ENCODE results near the gene MAP6. TPM values are rescaled to one million over a fixed set of nuclear protein-coding genes. Genes with fewer than 3 reads are reported as not detected.

MAP6 gene
- total and polyA plus RNA-seq, 5 experiments from 2014 or later = not detected

DNA sequence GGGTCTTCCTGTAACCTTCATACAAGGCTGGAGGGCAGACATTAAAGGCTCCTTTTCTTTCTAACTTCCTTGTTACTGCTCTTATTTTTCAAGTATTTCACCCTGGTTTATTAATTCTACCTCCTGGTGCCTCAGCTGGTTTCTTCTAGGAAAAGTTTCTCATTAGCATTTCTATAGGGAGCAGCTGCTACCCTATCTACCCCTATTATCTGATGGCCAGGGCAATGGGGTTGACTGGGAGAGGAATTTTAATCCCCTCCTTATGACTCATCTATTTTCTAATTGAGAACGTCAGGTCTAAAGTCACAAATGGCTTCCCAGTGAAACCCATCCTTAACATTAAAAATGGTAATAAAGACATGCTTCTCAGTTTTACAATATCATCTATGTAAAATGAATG lies 5.0 kb downstream of the MAP6 start:
- no peaks in the 10 kb centered on the region for H3K9me3 Mint-ChIP-seq
- no peak overlapping the region for H3K27ac Mint-ChIP-seq
- peaks cover 31 to 59% (median 49%) of the 10 kb centered on the region in 5 donors for H3K27me3 Mint-ChIP-seq
- no peaks in the 10 kb centered on the region for H3K36me3 Mint-ChIP-seq
- DNase-seq (no peak), ATAC-seq (no peak)
- H3K4me1 Mint-ChIP-seq = peaks cover 8 to 14% (median 10%) of the 10 kb centered on the region in 4 donors
- H3K4me3 Mint-ChIP-seq = no peak overlapping the region
- POLR2A ChIA-PET = no interaction called here

DNA sequence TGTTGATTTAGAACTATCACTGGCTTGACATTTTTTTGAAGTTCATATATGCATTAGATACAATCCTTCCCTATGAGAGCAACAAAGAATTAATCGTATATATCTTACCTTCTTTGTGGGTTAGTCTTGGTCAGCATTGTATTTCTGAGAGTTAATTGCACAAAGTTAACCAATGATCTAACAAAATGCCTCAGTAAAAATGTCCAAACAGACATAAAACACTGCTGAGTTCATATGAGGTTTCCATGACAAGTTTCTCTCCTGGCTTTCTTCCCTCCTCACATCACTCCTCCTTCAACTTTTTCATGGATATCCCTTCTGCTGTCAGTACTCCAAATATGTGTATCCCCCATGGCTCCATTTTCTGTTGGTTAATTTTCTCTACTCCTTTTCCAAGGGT lies 9.0 kb downstream of the MAP6 start:
- ATAC-seq (no peak), DNase-seq (no peak)
- Mint-ChIP-seq H3K4me1 (no peaks in the 10 kb centered on the region), H3K4me3 (no peak overlapping the region), H3K36me3 (no peaks in the 10 kb centered on the region), H3K27me3 (peaks cover 13 to 50% (median 26%) of the 10 kb centered on the region in 5 donors), H3K9me3 (no peaks in the 10 kb centered on the region), H3K27ac (no peak overlapping the region)
- POLR2A ChIA-PET = no interaction called here

DNA sequence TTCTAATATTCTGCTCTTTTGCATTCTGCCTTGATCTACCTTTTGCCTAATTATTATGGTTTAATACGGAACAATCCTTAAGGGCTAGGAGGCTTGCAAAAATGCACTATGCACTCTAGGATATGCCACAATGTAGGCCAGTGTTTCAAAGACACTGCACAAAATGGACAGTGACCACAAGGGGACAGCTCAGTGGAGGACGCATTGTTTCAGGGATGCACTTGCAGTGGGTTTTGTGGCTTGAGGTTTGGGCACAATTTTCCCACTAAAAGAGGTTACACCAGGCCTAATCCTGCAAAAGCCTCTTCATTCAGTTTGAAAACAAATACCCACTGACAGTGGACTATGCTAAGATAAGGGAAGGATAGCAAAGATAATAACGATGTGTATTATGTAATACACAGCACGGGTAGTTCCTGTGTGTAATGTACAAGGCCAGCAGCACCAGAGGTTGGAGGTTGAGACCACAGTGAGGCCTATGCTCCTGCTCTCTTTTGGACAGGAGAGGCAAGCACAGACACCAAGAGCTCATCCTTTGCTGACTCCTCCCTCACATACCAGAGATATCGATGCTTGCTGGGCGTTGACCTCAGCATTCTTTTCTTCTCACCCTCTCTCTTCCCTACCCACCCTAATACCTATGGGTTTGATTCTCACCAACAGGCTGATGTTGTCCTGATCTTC lies 12.7 kb downstream of the MAP6 start:
- no peak for DNase-seq
- H3K27me3 Mint-ChIP-seq = peaks cover 6 to 30% (median 26%) of the 10 kb centered on the region in 5 donors
- H3K4me3 Mint-ChIP-seq = no peak overlapping the region
- POLR2A ChIA-PET = interaction anchor here (0.6 kb wide), 1 partner anchor 10 kb away, joined by 6 read pairs; no protein-coding TSS in a partner anchor
- no peaks in the 10 kb centered on the region for H3K36me3 Mint-ChIP-seq
- H3K9me3 Mint-ChIP-seq = no peaks in the 10 kb centered on the region
- no peak for ATAC-seq
- H3K4me1 Mint-ChIP-seq = no peaks in the 10 kb centered on the region
- no peak overlapping the region for H3K27ac Mint-ChIP-seq

DNA sequence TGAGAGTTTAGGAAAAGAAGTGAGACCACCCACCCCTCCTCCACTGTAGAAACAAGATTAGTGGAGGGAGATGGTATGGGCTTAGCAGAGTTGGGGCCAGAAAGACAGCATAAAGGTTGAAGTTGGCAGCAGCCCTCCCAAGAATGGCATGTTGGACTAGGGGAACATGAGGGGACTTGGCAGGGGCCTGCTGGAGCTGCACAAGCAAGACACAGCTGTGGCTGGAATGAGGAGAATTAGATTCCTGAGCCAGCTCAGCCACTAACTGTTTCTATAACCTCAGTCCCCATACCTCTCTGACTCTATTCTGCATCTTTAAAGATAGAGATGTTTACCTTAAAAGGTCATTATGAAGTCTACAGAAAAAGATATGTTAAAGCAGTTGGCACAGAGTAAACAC lies 13.2 kb downstream of the MAP6 start:
- Mint-ChIP-seq H3K4me3 (no peak overlapping the region), H3K27me3 (peaks cover 6 to 28% (median 25%) of the 10 kb centered on the region in 5 donors), H3K27ac (no peak overlapping the region), H3K36me3 (no peaks in the 10 kb centered on the region), H3K9me3 (no peaks in the 10 kb centered on the region), H3K4me1 (no peaks in the 10 kb centered on the region)
- POLR2A ChIA-PET = no interaction called here
- ATAC-seq (no peak), DNase-seq (no peak)

DNA sequence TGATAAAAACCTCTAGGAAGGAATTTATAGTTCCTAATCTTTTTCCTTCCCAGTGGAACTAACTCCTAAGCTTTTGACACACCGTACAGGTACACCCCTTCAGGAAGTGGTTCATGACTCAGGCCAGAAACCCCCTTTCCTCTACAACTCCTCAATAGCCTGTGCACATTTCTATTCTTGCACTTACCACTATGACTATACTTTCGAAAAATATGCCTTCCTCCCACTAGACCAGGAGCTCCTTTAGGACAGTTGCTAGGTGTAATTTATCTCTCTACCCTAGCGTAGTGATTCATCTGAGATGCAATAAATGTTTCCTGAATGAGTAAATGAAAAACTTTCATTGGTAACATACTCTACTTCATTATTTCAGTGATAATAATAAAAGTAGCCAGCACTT lies 14.5 kb downstream of the MAP6 start:
- H3K4me1 Mint-ChIP-seq = no peaks in the 10 kb centered on the region
- H3K27me3 Mint-ChIP-seq = peaks cover 5 to 18% (median 17%) of the 10 kb centered on the region in 5 donors
- ATAC-seq = no peak
- H3K36me3 Mint-ChIP-seq = no peaks in the 10 kb centered on the region
- H3K4me3 Mint-ChIP-seq = no peak overlapping the region
- DNase-seq = no peak
- POLR2A ChIA-PET = no interaction called here
- H3K27ac Mint-ChIP-seq = no peak overlapping the region
- no peaks in the 10 kb centered on the region for H3K9me3 Mint-ChIP-seq

DNA sequence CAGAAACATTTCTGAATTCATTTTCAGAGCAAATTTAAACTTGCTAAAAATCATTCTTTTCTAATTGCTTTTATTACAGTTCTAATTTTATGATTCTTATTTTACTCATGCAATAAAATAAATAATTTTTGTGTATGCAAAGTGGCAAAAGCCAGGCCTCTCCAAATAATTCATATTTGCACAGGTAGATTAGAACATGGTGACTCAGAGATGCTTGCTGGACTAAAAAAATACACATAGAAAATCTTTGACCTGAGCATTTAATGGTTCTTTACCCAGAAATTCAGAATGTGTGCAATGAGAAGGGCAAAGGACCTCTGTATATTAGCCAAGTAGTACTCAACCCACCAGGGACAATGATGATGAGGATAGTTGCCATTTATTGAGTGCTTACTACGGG lies 15.3 kb downstream of the MAP6 start:
- Mint-ChIP-seq H3K36me3 (no peaks in the 10 kb centered on the region), H3K27me3 (peaks cover 0 to 13% (median 9%) of the 10 kb centered on the region in 5 donors), H3K27ac (no peak overlapping the region), H3K4me1 (no peaks in the 10 kb centered on the region), H3K9me3 (no peaks in the 10 kb centered on the region), H3K4me3 (no peak overlapping the region)
- DNase-seq (no peak), ATAC-seq (no peak)
- POLR2A ChIA-PET = no interaction called here

DNA sequence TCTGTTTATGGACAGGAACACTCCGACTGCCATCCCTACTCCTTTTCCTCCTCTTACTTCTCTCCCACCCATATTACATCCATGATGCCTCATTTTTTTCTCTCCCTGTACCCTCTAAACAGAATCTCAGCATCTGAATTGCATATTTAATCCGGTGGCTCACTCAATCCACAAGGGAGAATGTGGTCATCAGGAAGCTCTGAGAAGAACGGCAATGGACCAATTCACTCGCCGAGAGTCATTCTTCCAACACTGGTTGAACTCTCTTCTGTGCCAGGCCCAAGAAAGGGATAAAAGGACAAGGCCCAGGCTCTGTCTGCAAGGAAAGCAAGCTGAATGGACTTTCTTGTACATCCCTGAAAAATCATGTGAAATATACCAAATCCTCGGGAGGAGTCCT lies 15.9 kb downstream of the MAP6 start:
- Mint-ChIP-seq H3K27me3 (peaks cover 0 to 8% (median 3%) of the 10 kb centered on the region in 5 donors), H3K4me1 (no peaks in the 10 kb centered on the region), H3K4me3 (no peak overlapping the region), H3K9me3 (no peaks in the 10 kb centered on the region), H3K36me3 (no peaks in the 10 kb centered on the region), H3K27ac (no peak overlapping the region)
- POLR2A ChIA-PET = no interaction called here
- ATAC-seq = no peak
- no peak for DNase-seq

DNA sequence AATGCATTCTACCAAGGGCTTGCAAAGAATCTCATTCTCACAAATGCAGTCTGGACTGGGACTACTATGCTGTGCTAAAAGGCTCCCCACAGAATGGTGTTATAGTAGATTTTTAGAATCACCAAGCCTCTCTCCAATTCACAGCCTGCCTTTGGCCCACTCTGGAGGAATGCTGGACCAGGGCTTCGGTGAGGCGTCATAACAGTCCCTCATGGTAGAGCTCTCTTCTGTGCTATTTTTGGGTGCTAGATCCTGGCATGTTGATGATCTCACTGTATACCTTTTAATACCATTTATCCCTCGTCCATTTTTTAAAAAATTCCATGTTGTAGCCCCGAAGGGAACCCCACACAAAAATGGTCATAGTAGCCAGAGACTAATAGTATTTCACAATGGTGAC lies 17.6 kb downstream of the MAP6 start:
- Mint-ChIP-seq H3K27ac (no peak overlapping the region), H3K27me3 (peaks cover 0 to 3% (median 2%) of the 10 kb centered on the region in 5 donors), H3K4me3 (no peak overlapping the region), H3K36me3 (no peaks in the 10 kb centered on the region), H3K4me1 (no peaks in the 10 kb centered on the region), H3K9me3 (no peaks in the 10 kb centered on the region)
- POLR2A ChIA-PET = no interaction called here
- ATAC-seq (no peak), DNase-seq (no peak)

DNA sequence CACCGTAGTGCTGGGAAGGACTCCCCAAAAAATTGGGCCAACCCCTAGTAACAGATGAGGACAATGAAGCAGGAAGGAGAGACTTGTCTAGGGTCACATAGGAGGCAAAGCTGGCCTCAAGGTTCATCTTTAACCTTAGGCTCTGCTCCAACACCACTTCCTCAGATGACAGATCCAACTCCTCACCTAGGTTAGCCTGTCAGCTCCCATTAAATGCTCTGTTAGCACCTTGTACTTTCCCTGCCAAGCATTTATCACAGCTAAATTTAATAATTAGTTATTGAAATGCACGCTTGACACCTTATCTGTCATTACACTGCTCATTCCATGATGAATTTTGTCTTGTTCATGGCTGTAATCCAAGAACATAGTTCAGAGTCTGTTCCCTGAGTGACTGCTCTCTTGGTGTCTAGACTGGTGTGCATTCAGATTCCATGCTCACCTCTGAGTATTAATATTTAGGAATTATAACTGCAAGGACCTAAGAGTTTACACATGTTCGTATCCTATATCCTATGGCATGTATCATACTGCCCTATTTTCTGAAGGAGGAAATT lies 18.6 kb downstream of the MAP6 start:
- no peak for DNase-seq
- POLR2A ChIA-PET = no interaction called here
- Mint-ChIP-seq H3K27ac (no peak overlapping the region), H3K4me1 (no peaks in the 10 kb centered on the region), H3K27me3 (peaks cover 0 to 8% (median 2%) of the 10 kb centered on the region in 5 donors), H3K4me3 (no peak overlapping the region), H3K36me3 (no peaks in the 10 kb centered on the region), H3K9me3 (no peaks in the 10 kb centered on the region)
- ATAC-seq = no peak

DNA sequence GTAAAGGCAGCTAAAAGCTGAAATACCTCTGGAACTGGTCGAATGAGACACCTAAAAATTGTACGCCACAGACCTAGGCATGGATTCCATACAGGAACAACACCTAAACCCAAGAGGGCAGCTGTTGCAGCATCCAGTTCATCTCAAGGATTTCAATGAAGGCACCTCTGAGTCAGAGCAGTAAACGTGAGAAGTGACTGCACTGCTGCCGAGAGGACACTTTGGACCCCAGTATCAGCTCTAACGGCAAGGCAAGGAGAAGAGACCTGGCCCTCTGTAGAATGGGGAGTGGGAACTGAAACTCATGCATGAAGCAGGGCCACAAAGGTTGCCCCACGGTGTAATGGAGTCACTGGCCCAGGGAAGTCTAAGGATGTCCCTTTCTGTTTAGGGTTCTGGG lies 23.9 kb downstream of the MAP6 start:
- no peaks in the 10 kb centered on the region for H3K9me3 Mint-ChIP-seq
- H3K36me3 Mint-ChIP-seq = no peaks in the 10 kb centered on the region
- peaks cover 2 to 14% (median 3%) of the 10 kb centered on the region in 5 donors for H3K27me3 Mint-ChIP-seq
- no peaks in the 10 kb centered on the region for H3K4me1 Mint-ChIP-seq
- DNase-seq (no peak), ATAC-seq (no peak)
- POLR2A ChIA-PET = no interaction called here
- no peak overlapping the region for H3K27ac Mint-ChIP-seq
- no peak overlapping the region for H3K4me3 Mint-ChIP-seq

DNA sequence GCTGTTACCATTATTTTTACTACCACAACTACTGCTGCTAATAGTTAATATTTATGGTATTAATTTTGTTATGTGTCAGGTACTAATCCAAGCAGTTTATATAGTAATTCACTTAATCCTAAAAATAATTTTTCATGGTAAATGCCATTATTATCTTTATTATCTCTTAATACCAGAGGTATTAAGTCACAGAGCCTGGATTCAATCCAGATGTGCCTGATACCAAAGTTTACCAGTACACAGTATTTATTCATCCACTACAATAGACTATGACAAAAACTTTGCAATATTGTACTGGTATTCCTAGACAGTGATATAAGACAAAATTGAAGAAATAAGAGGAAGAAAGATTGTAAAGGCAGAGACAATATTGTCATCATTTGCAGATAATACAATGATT lies 24.5 kb downstream of the MAP6 start:
- POLR2A ChIA-PET = no interaction called here
- H3K4me1 Mint-ChIP-seq = no peaks in the 10 kb centered on the region
- no peaks in the 10 kb centered on the region for H3K9me3 Mint-ChIP-seq
- no peak overlapping the region for H3K27ac Mint-ChIP-seq
- H3K27me3 Mint-ChIP-seq = peaks cover 2 to 16% (median 3%) of the 10 kb centered on the region in 5 donors
- ATAC-seq (no peak), DNase-seq (no peak)
- H3K4me3 Mint-ChIP-seq = no peak overlapping the region
- H3K36me3 Mint-ChIP-seq = no peaks in the 10 kb centered on the region

DNA sequence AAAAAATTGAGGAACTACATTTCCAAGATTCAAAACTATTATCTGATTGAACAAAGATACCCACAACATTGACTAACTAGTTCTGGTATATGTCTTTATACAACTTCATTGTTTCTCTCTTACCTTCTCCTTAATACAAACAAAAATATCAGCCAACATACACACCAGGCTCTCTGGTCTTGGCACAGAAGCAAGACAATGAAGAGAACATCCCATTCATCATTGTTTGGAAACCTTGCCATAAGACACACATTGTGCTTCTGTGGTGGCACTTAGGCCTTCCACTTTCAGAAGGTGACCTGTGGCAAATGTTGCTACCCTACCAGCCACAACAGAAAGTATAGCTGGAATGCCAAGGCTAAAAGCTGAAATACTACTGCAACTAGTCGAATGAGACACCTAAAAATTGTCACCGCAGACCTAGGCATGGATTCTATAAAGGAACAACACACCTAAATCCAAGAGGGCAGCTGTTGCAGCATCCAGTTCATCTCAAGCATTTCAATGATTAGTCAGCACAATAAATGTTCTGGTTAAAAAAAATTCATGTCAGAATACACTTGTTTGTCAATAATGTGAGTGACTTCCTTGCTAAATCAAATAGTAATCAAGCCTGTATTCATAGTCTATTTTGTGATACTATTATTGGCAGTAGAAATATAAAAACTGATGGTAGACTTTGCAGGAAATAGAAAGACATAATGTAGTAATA lies 26.3 kb downstream of the MAP6 start:
- Mint-ChIP-seq H3K4me3 (no peak overlapping the region), H3K4me1 (no peaks in the 10 kb centered on the region), H3K36me3 (no peaks in the 10 kb centered on the region), H3K27ac (no peak overlapping the region), H3K27me3 (peaks cover 3 to 22% (median 9%) of the 10 kb centered on the region in 5 donors), H3K9me3 (no peaks in the 10 kb centered on the region)
- DNase-seq (no peak), ATAC-seq (no peak)
- POLR2A ChIA-PET = no interaction called here

DNA sequence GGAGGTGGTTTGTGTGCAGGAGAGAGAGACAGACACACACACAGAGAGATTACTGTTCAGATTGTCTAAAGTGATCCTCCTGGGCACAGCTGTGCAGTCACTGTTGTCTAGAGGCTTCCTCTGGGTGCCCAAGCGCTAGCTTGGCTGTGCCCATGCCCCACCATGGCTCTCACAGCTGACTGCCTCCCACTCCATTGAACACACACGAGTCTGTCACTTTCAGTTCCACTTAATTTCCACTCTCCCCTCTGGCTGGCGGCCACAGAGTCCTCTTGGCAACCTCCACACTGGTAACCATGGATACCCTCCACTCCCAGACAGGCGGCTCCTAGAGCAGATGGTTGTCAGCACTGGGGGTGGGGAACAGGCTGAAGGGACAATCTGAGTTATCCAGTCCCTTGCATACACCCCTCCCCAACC lies 29.1 kb downstream of the MAP6 start:
- Mint-ChIP-seq H3K9me3 (no peaks in the 10 kb centered on the region), H3K36me3 (no peaks in the 10 kb centered on the region), H3K4me3 (no peak overlapping the region), H3K4me1 (no peaks in the 10 kb centered on the region), H3K27ac (no peak overlapping the region), H3K27me3 (peaks cover 12 to 44% (median 14%) of the 10 kb centered on the region in 5 donors)
- DNase-seq = no peak
- ATAC-seq = no peak
- POLR2A ChIA-PET = interaction anchor here (0.6 kb wide), 1 partner anchor 147 kb away, joined by 3 read pairs; no protein-coding TSS in a partner anchor
